GM12864 (cell line): Measurements from ENCODE around the gene RAB31.

Experiments used
- DNase-seq: peaks from one replicate; pipeline ENCODE4 v3.0.0-alpha.2; 2011; ENCODE audit warnings: low read depth
- H3K4me3 ChIP-seq: 2 replicates; pipeline ENCODE4 v1.5.1; 2011; ENCODE audit warnings: mild to moderate bottlenecking, low read depth, low read length, control low read depth
- TF ChIP-seq, protein P1 (sequence below): IDR thresholded peaks from 2 replicates; pipeline ENCODE4 v1.5.1; 2011; ENCODE audit warnings: low read depth, mild to moderate bottlenecking, moderate library complexity, low read length, control low read depth, inconsistent platforms; ENCODE audit errors: missing control alignments

RAB31 gene

DNA sequence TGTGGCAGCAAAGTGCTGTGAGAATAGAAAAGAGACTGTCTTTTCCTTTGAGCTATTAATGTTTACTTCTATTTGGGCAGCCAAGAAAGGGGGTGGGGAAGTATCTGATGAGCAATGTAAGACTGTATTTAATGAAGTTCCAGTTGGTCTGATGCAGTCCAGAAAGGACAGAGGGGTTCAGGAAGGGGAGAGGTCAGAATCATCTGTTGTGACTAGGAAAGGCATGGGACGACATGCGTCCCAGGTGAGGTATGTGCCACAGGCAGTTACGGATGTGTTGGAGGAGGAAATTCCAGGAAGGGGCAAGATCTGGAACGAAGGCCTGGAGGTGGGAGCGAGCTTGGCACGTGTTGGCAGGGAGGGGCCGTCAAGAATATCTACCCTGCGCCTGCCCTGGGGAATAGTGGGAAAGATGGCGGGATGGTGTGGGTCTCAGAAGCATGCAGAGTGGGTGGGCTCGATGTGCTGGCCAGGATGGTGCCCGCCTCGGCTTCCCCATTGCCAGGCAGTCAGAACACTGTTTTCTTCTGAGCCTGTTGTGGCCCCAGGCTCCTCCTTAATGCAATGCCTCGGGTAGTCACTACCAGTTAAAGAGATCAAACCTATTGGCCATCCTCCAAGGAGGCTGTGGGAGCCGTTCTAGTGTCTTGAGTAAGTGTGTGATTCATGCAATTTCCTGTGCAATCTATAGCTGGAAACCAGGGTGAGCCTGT lies 119.8 kb downstream of the RAB31 start:
- TF ChIP-seq, protein P1, sequence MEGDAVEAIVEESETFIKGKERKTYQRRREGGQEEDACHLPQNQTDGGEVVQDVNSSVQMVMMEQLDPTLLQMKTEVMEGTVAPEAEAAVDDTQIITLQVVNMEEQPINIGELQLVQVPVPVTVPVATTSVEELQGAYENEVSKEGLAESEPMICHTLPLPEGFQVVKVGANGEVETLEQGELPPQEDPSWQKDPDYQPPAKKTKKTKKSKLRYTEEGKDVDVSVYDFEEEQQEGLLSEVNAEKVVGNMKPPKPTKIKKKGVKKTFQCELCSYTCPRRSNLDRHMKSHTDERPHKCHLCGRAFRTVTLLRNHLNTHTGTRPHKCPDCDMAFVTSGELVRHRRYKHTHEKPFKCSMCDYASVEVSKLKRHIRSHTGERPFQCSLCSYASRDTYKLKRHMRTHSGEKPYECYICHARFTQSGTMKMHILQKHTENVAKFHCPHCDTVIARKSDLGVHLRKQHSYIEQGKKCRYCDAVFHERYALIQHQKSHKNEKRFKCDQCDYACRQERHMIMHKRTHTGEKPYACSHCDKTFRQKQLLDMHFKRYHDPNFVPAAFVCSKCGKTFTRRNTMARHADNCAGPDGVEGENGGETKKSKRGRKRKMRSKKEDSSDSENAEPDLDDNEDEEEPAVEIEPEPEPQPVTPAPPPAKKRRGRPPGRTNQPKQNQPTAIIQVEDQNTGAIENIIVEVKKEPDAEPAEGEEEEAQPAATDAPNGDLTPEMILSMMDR = no peak
- no peak for DNase-seq

DNA sequence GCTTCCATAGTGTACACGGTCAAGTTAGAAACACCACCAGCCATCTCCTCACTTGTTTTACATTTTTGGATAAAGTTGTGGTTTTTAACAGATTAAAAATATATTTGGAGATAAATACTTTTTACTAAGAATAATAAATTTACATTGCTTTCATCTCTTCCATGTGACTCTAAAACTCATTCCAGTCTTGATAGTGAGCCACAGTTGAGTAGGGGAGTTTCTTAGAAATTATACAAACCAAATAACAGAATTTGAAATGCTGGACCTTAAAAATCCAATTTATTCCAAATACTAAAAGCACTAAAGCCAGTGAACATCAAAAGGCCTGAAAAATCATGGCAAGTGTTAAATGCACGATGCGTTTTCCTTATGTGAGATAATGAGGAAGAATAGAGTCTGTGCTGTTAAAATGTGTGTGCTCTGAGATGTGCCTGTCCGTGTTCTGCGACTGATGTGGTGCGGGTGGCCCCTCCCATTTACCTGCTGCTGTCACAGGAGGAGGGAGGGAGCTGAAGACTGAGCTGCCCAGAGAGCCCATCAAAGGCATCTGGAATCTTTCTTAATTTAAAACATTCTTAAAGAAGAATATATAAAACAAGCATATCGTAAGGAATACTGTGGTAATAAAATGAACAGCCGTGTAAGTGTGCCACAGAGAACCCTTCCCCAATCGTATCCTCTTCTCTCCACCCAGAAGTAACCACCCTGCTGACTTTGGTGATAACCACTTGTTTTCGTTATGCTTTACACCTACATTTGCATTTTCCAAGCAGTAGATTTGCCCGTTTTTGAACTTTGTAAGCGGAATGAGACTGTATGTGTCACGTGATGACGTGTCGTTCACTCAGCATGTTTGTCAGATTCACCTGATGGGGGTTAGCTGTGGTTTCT lies 120.7 kb downstream of the RAB31 start:
- DNase-seq = no peak
- TF ChIP-seq, protein P1 = no peak
- no peak overlapping the region for H3K4me3 ChIP-seq

More for the DNA sequence above, 119.8 kb downstream of the RAB31 start:
- no peak overlapping the region for H3K4me3 ChIP-seq

DNA sequence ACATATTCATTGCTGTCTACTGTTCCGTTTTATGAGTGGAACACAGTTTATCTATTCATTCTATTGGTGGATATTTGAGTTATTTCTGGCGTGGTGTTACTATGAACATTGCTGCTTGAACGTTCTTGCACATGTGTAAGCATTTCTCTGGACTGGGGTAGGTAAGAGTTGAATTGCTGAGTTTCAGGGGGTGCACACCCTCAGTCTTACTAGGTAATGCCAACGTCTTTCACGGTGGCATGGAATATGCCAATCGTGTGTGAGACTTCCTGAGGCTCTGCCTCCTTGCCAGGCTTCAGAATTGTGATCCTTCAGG lies 121.3 kb downstream of the RAB31 start:
- no peak for DNase-seq
- H3K4me3 ChIP-seq = no peak overlapping the region
- TF ChIP-seq, protein P1 = no peak

DNA sequence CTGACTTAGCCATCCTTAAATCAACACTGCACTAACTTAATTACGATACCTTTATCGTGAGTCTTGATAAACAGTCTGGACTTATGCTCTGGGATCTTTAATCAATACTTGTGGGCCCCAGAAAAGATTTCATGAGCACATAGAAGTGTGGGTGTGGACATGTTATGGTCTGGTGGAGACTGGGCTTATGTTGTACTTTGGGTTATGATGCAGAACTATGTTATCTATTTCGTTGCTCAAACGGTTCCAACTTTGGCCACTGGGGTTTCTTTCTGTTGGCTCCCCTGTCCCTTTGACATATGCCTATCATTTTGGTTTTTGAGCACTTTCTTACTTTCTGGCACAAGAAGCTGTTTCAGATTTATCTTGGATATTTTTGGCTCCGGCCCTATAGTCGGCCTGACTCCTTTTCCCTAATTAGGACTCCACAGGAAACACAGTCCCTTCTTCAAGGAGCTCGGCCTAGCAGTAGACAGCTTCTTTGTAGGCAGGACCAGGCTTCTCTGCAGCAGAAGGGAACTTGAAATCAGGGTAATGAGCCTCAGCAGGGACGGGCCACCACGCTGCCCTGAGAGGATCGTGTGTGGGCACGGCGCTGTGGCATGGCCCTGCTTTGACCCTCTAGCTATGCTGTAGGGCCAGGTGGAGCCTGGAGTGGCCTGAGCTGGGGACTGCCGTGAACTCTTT lies 123.1 kb downstream of the RAB31 start:
- TF ChIP-seq, protein P1 = peak; percentile 35
- no peak for DNase-seq

DNA sequence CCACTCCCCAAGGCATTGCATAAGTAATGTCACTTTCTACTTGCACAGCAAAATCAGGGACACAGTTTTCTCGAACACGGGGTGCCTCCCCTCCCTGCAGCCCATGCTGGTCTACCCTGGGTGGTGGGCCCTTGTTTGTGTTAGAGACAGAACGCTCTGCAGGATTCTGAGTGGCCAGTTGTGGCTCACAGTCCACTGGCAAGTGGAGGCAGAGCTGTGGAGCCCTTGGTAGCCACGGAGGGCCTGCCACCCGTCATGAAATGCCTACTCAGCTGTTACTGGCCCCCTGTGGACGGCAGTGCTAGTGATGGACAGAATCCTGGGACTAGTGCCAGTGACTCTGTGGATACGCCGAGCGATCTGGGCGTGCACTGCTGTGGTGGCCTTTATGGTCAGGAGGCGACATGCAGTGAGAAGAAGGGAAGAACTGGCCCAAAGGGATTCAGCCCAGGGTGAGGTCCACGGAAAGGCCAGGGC lies 123.7 kb downstream of the RAB31 start:
- no peak overlapping the region for H3K4me3 ChIP-seq
- DNase-seq = no peak
- TF ChIP-seq, protein P1 = no peak

More for the DNA sequence above, 123.1 kb downstream of the RAB31 start:
- no peak overlapping the region for H3K4me3 ChIP-seq

DNA sequence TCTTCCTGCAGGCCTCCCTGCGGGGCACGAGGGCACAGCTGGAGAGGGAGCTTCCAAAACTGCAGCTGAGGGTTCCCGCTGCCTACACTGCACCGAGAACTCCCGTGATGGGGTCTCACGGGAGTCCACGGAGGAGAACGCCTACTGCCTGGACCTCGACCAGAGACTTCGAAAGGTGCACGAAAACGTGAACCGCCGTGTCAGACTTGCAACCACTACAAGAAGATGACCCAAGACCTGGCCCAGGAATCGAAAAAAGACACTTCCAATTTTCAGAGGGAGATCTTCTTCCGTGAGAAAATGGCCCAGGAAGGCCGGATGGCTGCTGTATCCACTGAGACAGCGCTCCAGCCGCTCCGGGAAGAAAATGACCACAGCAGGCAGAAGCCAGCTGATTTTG lies 124.8 kb downstream of the RAB31 start:
- no peak overlapping the region for H3K4me3 ChIP-seq
- DNase-seq = no peak
- TF ChIP-seq, protein P1 = no peak
